HG03575 (cell line): ENCODE data around the gene MRPS5.

ENCODE experiments used
- ATAC-seq: cut with Tn5 transposase; IDR thresholded peaks from one replicate; pipeline ENCODE4 v1.9.1; 2021; ENCODE audit not compliant: unreplicated experiment, insufficient number of reproducible peaks, low FRiP score; ENCODE audit errors: extremely low read depth

The MRPS5 gene

GRCh38 chr2:95051626-95052025, 70.0 kb downstream of the MRPS5 start:
- ATAC-seq, result no peak

DNA sequence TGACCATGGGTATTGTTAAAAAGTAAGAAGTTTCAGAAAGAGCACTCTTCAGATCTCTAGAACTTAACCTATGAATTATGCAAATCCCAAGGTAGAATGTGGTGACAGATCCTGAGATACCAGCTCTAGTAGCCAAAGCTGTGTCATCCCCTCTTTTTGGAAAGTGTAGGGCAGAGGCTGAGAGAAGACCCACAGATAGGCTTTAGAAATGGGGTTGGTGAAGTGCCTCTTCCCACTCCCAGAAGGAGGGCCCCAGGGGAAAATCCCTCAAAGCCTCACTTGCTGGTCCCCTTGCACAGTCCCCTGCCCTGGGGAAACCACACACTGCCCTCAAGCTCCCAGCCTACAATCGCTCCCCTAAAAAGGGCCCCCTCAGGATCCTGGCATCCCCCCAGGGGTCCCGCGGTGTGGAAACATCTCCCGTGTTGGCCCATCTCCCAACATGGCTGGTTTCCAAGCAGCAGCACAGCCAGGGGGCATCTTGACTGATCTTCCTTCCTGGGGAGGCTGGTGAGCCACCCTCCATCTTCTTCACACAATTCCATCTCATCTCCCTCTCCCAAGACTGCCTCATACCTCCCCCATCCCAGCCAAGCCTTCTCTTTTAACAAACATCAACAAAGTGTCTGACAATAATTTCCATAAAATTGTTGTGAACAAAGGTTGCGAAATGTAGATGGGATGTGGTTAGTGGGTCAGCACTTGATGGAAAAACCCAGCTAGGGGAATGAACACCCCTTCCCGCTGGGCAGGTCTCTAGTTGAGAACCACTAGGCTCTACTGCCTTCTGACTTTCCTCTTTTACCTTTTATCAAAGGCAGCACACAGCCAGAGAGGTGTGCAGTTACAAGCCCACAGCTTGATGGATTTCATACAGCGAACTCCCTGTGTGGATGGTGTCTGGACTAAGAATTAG, 71.0 kb downstream of the MRPS5 start:
- no peak for ATAC-seq

DNA sequence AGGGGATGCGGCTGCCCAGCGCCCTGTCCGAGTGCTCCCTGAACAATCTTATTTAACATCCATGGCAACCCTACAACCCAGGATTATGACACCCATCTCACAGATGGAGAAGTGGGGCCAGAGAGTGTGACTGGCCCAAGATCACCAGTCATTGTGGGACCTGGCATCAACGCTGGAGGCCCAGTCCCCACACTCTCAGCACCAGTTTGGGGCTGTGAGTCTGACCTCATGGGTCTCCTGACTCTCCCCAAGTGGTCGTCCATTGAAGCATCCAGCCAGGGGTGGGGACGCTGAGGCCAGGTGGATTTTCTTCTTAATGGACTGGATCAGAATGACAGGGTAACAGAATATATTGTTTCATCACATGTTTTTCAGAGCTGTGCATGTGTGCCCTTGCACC, 71.6 kb downstream of the MRPS5 start:
- ATAC-seq, result no peak

- ATAC-seq, result no peak
These were observed 72.0 kb downstream of the MRPS5 start for GRCh38 chr2:95049683-95049955.

- no peak for ATAC-seq
These were observed 72.6 kb downstream of the MRPS5 start for GRCh38 chr2:95048825-95049682.

- ATAC-seq, result no peak
These were observed 73.7 kb downstream of the MRPS5 start for GRCh38 chr2:95047629-95048510.

GRCh38 chr2:95046371-95047112, 75.1 kb downstream of the MRPS5 start:
- ATAC-seq, result no peak

DNA sequence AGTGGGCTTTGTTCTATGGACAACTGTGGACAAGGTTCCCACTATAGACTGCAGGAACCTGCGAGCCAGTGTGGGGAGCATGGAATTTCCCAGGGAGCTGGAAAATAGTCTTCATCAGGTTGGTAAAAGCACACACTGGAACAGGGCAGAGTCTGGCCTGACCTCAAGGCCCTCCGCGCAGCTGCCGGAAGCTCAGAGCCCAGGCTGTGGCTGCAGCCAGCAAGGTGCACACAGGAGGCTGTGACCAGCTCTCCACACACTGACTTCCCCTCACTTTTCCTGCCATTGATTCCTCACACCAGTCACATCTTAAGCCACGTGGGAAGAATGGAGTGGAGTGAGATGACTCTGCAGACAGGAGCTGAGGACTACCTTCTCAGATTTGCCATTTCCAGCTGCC, 77.0 kb downstream of the MRPS5 start:
- ATAC-seq, result no peak

GRCh38 chr2:95043300-95044093, 78.1 kb downstream of the MRPS5 start:
- no peak for ATAC-seq

- no peak for ATAC-seq
These were observed 78.9 kb downstream of the MRPS5 start for GRCh38 chr2:95042472-95043271.

- ATAC-seq, result no peak
These were observed 79.7 kb downstream of the MRPS5 start for GRCh38 chr2:95041824-95042442.

DNA sequence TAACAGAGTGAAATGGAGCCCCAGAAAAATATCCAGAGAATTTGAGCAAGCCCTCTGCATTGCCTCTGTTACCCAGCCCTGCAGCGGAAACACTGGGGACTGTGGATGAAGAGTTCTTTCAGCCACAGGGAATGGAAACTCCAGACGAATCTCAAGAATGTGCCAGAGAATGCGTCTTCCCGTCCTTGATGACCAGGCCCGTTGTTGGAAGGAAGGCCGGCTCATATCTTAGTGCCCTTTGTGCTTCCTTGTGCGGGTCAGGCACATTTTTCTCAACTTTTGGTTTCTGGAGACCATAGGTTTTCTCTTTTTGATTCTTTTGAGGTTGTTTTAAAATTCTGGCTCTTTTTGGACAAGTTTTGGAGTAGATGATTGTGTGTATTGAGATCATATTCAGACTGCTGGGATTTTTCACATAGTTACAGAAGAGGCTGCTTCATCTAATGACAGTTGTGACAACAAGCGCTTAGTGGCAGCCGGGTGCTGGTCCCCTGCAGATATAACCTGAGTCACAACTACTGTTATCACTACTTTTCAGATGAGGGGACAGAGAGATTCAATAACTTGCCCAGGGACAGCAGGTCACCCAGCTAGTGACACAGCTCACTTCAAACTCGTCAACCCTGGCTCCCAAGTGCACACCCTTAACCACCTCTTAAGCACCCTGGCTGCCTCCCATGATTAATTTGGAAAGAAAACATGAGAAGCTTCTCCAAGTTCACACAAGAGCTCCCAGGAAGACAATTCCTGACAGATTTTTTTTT, 80.4 kb downstream of the MRPS5 start:
- no peak for ATAC-seq

GRCh38 chr2:95040426-95040825, 81.2 kb downstream of the MRPS5 start:
- no peak for ATAC-seq

- ATAC-seq, result no peak
These were observed 81.6 kb downstream of the MRPS5 start for GRCh38 chr2:95039978-95040377.

GRCh38 chr2:95039363-95039762, 82.2 kb downstream of the MRPS5 start:
- no peak for ATAC-seq

- no peak for ATAC-seq
These were observed 82.8 kb downstream of the MRPS5 start for GRCh38 chr2:95038635-95039298.
